GM12878 (cell line): Measurements from ENCODE around the gene GRM1. TPM values are rescaled to one million over a fixed set of nuclear protein-coding genes. Genes with fewer than 3 reads are reported as not detected.

Experiments used
- ATAC-seq: fragments of 200-7000 bp; cut with Tn5 transposase; 3 replicates; pipeline ENCODE4 v1.9.1; 2020; ENCODE audit warnings: mild to moderate bottlenecking, moderate library complexity
- BruUV-seq: library from RNA; stranded (reverse); fragments of 400-500 nt; replicated peaks from 2 replicates; lab custom pipeline; 2021; lab: Mats Ljungman, UMichigan
- CTCF ChIA-PET: fragments of 300-600 bp; sonication (Branson Sonifier 250); formaldehyde crosslinking; extraction: SDS; loops from one replicate; lab custom pipeline; 2021; ENCODE audit warnings: inconsistent platforms; lab: Yijun Ruan, JAX
- POLR2A ChIA-PET: fragments of 350-600 bp; formaldehyde crosslinking; extraction: SDS; loops from one replicate; lab custom pipeline; 2021; ENCODE audit warnings: inconsistent platforms; lab: Charles Lee
- RAD21 ChIA-PET: fragments of 300-600 bp; sonication (Branson Sonifier 250); formaldehyde crosslinking; loops from one replicate; lab custom pipeline; 2023; ENCODE audit warnings: antibody characterized with exemption; ENCODE audit not compliant: unreplicated experiment; lab: Charles Lee
- SMC1A ChIA-PET: fragments of 300-600 bp; sonication (Branson Sonifier 250); formaldehyde crosslinking; loops from one replicate; lab custom pipeline; 2023; ENCODE audit not compliant: unreplicated experiment, uncharacterized antibody; lab: Charles Lee
- DNase-seq: peaks from one replicate; pipeline ENCODE4 v3.0.0-alpha.2; 2011; ENCODE audit warnings: low read depth, low spot score
- FAIRE-seq: peaks from 3 replicates; lab custom pipeline; 2011; peaks lifted over from hg19 to GRCh38; lab: Jason Lieb, UNC
- H2AFZ ChIP-seq: 2 replicates; pipeline ENCODE4 v1.6.0; 2011; ENCODE audit warnings: low read depth, low read length, control low read depth; ENCODE audit not compliant: control insufficient read depth
- H3K27ac ChIP-seq: 2 replicates; pipeline ENCODE4 v1.5.1; 2011; ENCODE audit warnings: control low read depth; ENCODE audit not compliant: control insufficient read depth, insufficient read depth
- H3K27me3 ChIP-seq, 2 experiments: replicated peaks in 1 of 2; 2 replicates each; pipeline versions ENCODE4 v1.6.0 to v1.6.1; 2011; ENCODE audit warnings: low read length in 1 of 2; ENCODE audit not compliant: control insufficient read depth in 2 of 2, insufficient read depth in 2 of 2
- H3K36me3 ChIP-seq, 2 experiments: 2 replicates each; pipeline ENCODE4 v1.5.1; 2011; ENCODE audit warnings: low read length in 1 of 2; ENCODE audit not compliant: control insufficient read depth in 2 of 2, insufficient read depth in 2 of 2
- H3K4me1 ChIP-seq: 2 replicates; pipeline ENCODE4 v1.6.1; 2011; ENCODE audit warnings: mild to moderate bottlenecking, low read length, moderate library complexity, mixed read lengths; ENCODE audit not compliant: control insufficient read depth, insufficient read depth
- H3K4me2 ChIP-seq: 2 replicates; pipeline ENCODE4 v1.6.0; 2011; ENCODE audit warnings: control low read depth; ENCODE audit not compliant: control insufficient read depth, insufficient read depth
- H3K4me3 ChIP-seq: fragments of 200-600 bp; sonication (generic); 2 replicates; pipeline ENCODE4 v1.5.1; 2016
- H3K79me2 ChIP-seq: 2 replicates; pipeline ENCODE4 v1.6.0; 2011; ENCODE audit warnings: low read length; ENCODE audit not compliant: control insufficient read depth, insufficient read depth
- H3K9ac ChIP-seq: 2 replicates; pipeline ENCODE4 v1.8.0; 2011; ENCODE audit warnings: low read length, control low read depth, mixed read lengths; ENCODE audit not compliant: control insufficient read depth, insufficient read depth
- H3K9me3 ChIP-seq: replicated peaks from 3 replicates; pipeline ENCODE4 v1.5.1; 2011; ENCODE audit warnings: mild to moderate bottlenecking, low read length; ENCODE audit not compliant: control insufficient read depth, insufficient read depth
- H4K20me1 ChIP-seq: 2 replicates; pipeline ENCODE4 v1.6.0; 2011; ENCODE audit not compliant: control insufficient read depth, insufficient read depth
- ASH2L ChIP-seq: fragments of 300-600, 200-600 bp; sonication (generic); IDR thresholded peaks from 2 replicates; pipeline ENCODE4 v1.6.1; 2017; ENCODE audit warnings: low read depth, mild to moderate bottlenecking, borderline replicate concordance
- JUNB ChIP-seq: IDR thresholded peaks from 2 replicates; pipeline ENCODE4 v1.6.1; 2016; ENCODE audit warnings: antibody characterized with exemption, mild to moderate bottlenecking
- TBL1XR1 ChIP-seq: IDR thresholded peaks from 2 replicates; pipeline ENCODE4 v1.6.1; 2012; ENCODE audit warnings: low read depth, low read length, improper control_type of control experiment
- TCF3 ChIP-seq: IDR thresholded peaks from 2 replicates; pipeline ENCODE4 v1.6.1; 2012; ENCODE audit warnings: low read depth, mild to moderate bottlenecking, low read length, borderline replicate concordance; ENCODE audit not compliant: insufficient read depth
- YBX1 ChIP-seq: fragments of 450-650 bp; IDR thresholded peaks from 2 replicates; pipeline ENCODE4 v1.6.1; 2016; ENCODE audit warnings: antibody characterized with exemption
- whole genome bisulfite sequencing: methylation state at CpG from one replicate; pipeline ENCODE4 v1.1.6; 2016; ENCODE audit warnings: low lambda C conversion rate; ENCODE audit not compliant: insufficient replicate concordance, insufficient coverage; ENCODE audit errors: missing lambda C conversion rate; 5-methylcytosine and 5-hydroxymethylcytosine counted together
- in situ Hi-C: fragments of 300-500 bp; cut with MboI; formaldehyde crosslinking; loops from 9 replicates; pipeline ENCODE4 v1.14.3; 2018; ENCODE audit warnings: mixed read lengths
- intact Hi-C: fragments of 100-400 bp; cut with micrococcal nuclease; formaldehyde crosslinking; loops from one replicate; pipeline ENCODE4 v1.14.2; 2022; ENCODE audit not compliant: unreplicated experiment
- polyA plus RNA-seq, 11 experiments: library from polyadenylated mRNA; depleted of rRNA in 4 of 11; unstranded in 6 of 11; stranded (reverse) in 5 of 11; fragments of >200 nt; fragmentation: Nextera tagmentation in 4 of 11; fragmentation: Illumina TruSeq in 1 of 11; extraction: Ambion mirVana in 4 of 11; extraction: Trizol in 1 of 11; gene quantifications; 1 replicate in 1 of 11; 2 replicates in 10 of 11; pipeline versions ENCODE4 v1.2.1 to v1.2.3, GENCODE V29; 2011 to 2016; ENCODE audit warnings: inconsistent platforms in 2 of 11, missing spikeins in 2 of 11, low read depth in 1 of 11
- total RNA-seq, 4 experiments: library from RNA; depleted of rRNA in 3 of 4; stranded (reverse); fragments of >200 nt in 3 of 4; fragmentation: Illumina TruSeq in 1 of 4; extraction: Trizol in 1 of 4; gene quantifications; 2 replicates each; pipeline versions ENCODE4 v1.2.1 to v1.2.3, GENCODE V29; 2013 to 2021
- TF ChIP-seq, protein P1 (sequence below): IDR thresholded peaks from 2 replicates; pipeline ENCODE4 v1.6.1; 2012; ENCODE audit warnings: low read depth, low read length, improper control_type of control experiment
- TF ChIP-seq, protein P2 (sequence below): fragments of 450-650 bp; IDR thresholded peaks from 2 replicates; pipeline ENCODE4 v1.6.1; 2017; ENCODE audit warnings: mild to moderate bottlenecking, moderate library complexity
- TF ChIP-seq, protein P3 (sequence below): IDR thresholded peaks from 2 replicates; pipeline ENCODE4 v1.6.1; 2011; ENCODE audit warnings: low read depth, low read length, improper control_type of control experiment, borderline replicate concordance
- TF ChIP-seq, protein P4 (sequence below): IDR thresholded peaks from 2 replicates; pipeline ENCODE4 v1.6.1; 2012; ENCODE audit warnings: low read depth, low read length, improper control_type of control experiment

GRM1 gene
- total and polyA plus RNA-seq, 10 of the 15 experiments (the other 5 are each of a cell fraction or from before 2014, with no cell fraction given): 0.04 TPM; not detected in 9

DNA sequence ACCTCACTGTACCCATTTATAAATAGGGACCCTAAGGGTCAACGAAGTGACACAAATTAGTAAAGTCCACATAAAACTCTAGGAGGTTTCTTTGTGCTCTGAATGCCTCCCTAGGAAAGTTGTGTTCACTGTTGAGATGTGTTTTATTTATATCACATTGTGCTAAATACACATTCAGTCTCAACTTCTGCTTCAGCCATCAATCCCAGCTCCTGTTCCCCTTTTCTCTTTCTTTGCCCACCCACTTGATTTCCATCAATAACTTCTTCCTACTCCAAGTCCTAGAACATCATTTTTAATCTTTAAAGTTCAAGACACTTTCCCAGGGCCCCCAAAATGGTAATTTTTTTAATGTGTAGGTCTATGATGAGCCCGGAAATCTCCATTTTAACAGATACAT, 306.5 kb downstream of the GRM1 start:
- Histone ChIP-seq H3K9ac (no peak overlapping the region), H4K20me1 (no peaks in the 10 kb centered on the region), H3K4me3 (no peak overlapping the region), H2AFZ (no peak overlapping the region), H3K27ac (no peak overlapping the region), H3K79me2 (no peaks in the 10 kb centered on the region), H3K36me3 (no peaks in the 10 kb centered on the region), H3K9me3 (no peaks in the 10 kb centered on the region), H3K27me3 (no peaks in the 10 kb centered on the region), H3K4me2 (no peak overlapping the region), H3K4me1 (no peaks in the 10 kb centered on the region)
- ChIA-PET POLR2A (no interaction called here), CTCF (no interaction called here), SMC1A (no interaction called here), RAD21 (no interaction called here)
- no peak for ATAC-seq
- in situ Hi-C loops: no loop called here
- intact Hi-C loops: no loop called here
- TF ChIP-seq TCF3 (no peak), YBX1 (no peak), TBL1XR1 (no peak), ASH2L (no peak), JUNB (no peak)
- TF ChIP-seq, protein P1, sequence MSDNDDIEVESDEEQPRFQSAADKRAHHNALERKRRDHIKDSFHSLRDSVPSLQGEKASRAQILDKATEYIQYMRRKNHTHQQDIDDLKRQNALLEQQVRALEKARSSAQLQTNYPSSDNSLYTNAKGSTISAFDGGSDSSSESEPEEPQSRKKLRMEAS: no peak
- TF ChIP-seq, protein P2, sequence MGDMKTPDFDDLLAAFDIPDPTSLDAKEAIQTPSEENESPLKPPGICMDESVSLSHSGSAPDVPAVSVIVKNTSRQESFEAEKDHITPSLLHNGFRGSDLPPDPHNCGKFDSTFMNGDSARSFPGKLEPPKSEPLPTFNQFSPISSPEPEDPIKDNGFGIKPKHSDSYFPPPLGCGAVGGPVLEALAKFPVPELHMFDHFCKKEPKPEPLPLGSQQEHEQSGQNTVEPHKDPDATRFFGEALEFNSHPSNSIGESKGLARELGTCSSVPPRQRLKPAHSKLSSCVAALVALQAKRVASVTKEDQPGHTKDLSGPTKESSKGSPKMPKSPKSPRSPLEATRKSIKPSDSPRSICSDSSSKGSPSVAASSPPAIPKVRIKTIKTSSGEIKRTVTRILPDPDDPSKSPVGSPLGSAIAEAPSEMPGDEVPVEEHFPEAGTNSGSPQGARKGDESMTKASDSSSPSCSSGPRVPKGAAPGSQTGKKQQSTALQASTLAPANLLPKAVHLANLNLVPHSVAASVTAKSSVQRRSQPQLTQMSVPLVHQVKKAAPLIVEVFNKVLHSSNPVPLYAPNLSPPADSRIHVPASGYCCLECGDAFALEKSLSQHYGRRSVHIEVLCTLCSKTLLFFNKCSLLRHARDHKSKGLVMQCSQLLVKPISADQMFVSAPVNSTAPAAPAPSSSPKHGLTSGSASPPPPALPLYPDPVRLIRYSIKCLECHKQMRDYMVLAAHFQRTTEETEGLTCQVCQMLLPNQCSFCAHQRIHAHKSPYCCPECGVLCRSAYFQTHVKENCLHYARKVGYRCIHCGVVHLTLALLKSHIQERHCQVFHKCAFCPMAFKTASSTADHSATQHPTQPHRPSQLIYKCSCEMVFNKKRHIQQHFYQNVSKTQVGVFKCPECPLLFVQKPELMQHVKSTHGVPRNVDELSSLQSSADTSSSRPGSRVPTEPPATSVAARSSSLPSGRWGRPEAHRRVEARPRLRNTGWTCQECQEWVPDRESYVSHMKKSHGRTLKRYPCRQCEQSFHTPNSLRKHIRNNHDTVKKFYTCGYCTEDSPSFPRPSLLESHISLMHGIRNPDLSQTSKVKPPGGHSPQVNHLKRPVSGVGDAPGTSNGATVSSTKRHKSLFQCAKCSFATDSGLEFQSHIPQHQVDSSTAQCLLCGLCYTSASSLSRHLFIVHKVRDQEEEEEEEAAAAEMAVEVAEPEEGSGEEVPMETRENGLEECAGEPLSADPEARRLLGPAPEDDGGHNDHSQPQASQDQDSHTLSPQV: no peak
- TF ChIP-seq, protein P3, sequence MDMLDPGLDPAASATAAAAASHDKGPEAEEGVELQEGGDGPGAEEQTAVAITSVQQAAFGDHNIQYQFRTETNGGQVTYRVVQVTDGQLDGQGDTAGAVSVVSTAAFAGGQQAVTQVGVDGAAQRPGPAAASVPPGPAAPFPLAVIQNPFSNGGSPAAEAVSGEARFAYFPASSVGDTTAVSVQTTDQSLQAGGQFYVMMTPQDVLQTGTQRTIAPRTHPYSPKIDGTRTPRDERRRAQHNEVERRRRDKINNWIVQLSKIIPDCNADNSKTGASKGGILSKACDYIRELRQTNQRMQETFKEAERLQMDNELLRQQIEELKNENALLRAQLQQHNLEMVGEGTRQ: no peak
- TF ChIP-seq, protein P4, sequence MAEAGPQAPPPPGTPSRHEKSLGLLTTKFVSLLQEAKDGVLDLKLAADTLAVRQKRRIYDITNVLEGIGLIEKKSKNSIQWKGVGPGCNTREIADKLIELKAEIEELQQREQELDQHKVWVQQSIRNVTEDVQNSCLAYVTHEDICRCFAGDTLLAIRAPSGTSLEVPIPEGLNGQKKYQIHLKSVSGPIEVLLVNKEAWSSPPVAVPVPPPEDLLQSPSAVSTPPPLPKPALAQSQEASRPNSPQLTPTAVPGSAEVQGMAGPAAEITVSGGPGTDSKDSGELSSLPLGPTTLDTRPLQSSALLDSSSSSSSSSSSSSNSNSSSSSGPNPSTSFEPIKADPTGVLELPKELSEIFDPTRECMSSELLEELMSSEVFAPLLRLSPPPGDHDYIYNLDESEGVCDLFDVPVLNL: no peak
- 29% methylated on average over 2 of the region's 2 CpGs for WGBS
- DNase-seq: no peak
- no peak for FAIRE-seq
- no TSS peak for BruUV-seq
